ENCODE measurements around the gene NBPF1. TPM values are rescaled to one million over a fixed set of nuclear protein-coding genes. Genes with fewer than 3 reads are reported as not detected.
A peak's percentile ranks its signal among the peaks of the same experiment; 100 is the strongest.
"Not testable (repeated sequence)": the region's sequence is repeated elsewhere in the genome, so short reads cannot be mapped to it uniquely, and the experiment has no call there.

NBPF1 gene
- total RNA-seq, 1 experiment from 2014 or later, result 27.7 TPM

DNA sequence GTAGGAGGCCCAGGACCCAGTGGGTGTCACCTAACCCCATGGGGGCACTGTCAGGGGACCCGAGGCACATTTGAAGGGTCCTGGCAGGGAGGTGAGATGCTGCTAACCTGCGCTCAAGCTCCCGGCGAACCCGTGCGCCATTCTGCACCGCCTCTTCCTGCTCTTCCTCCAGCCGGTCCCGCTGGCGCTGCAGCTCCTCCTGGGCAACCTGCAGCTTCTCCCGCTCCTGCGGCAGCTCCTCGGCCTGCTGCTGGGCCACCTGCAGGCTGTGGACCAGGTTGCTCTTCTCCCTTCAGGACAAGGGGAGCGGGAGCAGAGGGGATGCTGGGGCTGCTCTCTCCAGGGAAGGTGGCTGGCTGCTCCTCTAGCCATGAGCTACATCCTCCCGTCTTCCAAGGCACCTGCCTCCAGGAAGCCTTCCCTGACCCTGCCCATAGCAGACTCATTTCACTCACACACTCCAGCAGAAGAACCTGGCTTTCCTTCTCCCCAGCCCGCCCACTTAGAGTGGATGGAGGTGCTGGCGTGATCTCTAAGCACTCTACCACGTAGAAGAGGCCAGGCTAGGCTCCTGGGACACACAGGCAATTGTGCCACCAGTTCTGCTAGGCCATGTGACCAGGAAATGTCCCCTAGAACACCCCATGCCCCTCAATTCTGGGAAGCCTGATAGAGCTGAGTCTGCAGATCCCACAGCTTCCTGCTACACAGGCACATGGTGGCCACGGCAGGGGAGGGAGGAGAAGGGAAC lies 15.2 kb upstream of the NBPF1 start:
- Histone ChIP-seq H3K79me2 (ENCODE audit: insufficient read depth, low read length) (no peaks in the 10 kb centered on the region), H3K27me3 (ENCODE audit: insufficient read depth, low read length) (no peaks in the 10 kb centered on the region), H3K23me2 (ENCODE audit: insufficient read length, low read depth, low read length, poor library complexity, severe bottlenecking) (no peaks in the 10 kb centered on the region), H3K23ac (ENCODE audit: insufficient read length, low read depth, low read length) (no peak overlapping the region), H2BK12ac (ENCODE audit: insufficient read length, low read depth, low read length) (no peak overlapping the region), H3K79me1 (ENCODE audit: insufficient read depth, low read depth, low read length, poor library complexity, severe bottlenecking) (no peaks in the 10 kb centered on the region), H4K8ac (replicated peaks; ENCODE audit: insufficient read length, low read depth, low read length) (no peak overlapping the region), H2BK15ac (ENCODE audit: low read depth, low read length) (no peak overlapping the region), H3K14ac (ENCODE audit: insufficient read depth, low read length) (no peak overlapping the region), H2BK5ac (ENCODE audit: insufficient read length, low read length) (no peak overlapping the region), H4K5ac (ENCODE audit: insufficient read length, low read depth, low read length) (no peak overlapping the region), H3T11ph (ENCODE audit: low read length) (no peak overlapping the region), H4K20me1 (ENCODE audit: control insufficient read depth, insufficient read depth, insufficient read length) (no peaks in the 10 kb centered on the region), H3K4me1 (ENCODE audit: insufficient read depth, low read length) (no peaks in the 10 kb centered on the region), H2BK20ac (ENCODE audit: low read depth, low read length, poor library complexity, severe bottlenecking) (no peak overlapping the region), H2AK5ac (ENCODE audit: insufficient read length, low read length) (no peak overlapping the region), H4K91ac (ENCODE audit: insufficient read length, low read depth, low read length) (no peak overlapping the region), H3K4ac (ENCODE audit: low read depth, low read length) (no peak overlapping the region), H3K9ac (ENCODE audit: extremely low read depth, insufficient read length, low read length) (no peak overlapping the region), H2BK120ac (ENCODE audit: low read depth, low read length, poor library complexity, severe bottlenecking) (no peak overlapping the region), H2AFZ (ENCODE audit: low read length) (no peak overlapping the region), H3K18ac (ENCODE audit: insufficient read length, low read depth, low read length) (no peak overlapping the region), H3K4me2 (ENCODE audit: insufficient read depth, insufficient read length, low read length) (no peak overlapping the region), H3K56ac (ENCODE audit: insufficient read length, low read depth, low read length) (no peak overlapping the region), H3K9me3 (ENCODE audit: control insufficient read depth, low read depth, low read length) (no peaks in the 10 kb centered on the region), H3K27ac (ENCODE audit: insufficient read length, low read depth, low read length) (no peak overlapping the region)
- no peaks in the 10 kb centered on the region; a peak in 1 of 4 replicates for H3K4me1 Mint-ChIP-seq
- H3K36me3 Mint-ChIP-seq (ENCODE audit: insufficient read depth in 1 of 3, low read depth in 3 of 3), result peaks cover 36 to 76% (median 70%) of the 10 kb centered on the region in 3 experiments
- no peak overlapping the region for H3K4me3 Mint-ChIP-seq
- peak; percentile 72 for DNase-seq
- H3K27me3 Mint-ChIP-seq (ENCODE audit: low read depth), result no peaks in the 10 kb centered on the region
- TF ChIP-seq, protein P1, sequence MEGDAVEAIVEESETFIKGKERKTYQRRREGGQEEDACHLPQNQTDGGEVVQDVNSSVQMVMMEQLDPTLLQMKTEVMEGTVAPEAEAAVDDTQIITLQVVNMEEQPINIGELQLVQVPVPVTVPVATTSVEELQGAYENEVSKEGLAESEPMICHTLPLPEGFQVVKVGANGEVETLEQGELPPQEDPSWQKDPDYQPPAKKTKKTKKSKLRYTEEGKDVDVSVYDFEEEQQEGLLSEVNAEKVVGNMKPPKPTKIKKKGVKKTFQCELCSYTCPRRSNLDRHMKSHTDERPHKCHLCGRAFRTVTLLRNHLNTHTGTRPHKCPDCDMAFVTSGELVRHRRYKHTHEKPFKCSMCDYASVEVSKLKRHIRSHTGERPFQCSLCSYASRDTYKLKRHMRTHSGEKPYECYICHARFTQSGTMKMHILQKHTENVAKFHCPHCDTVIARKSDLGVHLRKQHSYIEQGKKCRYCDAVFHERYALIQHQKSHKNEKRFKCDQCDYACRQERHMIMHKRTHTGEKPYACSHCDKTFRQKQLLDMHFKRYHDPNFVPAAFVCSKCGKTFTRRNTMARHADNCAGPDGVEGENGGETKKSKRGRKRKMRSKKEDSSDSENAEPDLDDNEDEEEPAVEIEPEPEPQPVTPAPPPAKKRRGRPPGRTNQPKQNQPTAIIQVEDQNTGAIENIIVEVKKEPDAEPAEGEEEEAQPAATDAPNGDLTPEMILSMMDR (conservative IDR thresholded peaks at IDR 0.05), result no peak; the same call in 2 of the 3 replicates
- peak overlapping the region; percentile 0 to 30 (median 18); a peak in 5 of 7 replicates for H3K27ac Mint-ChIP-seq
- WGBS (ENCODE audit: extremely low coverage, insufficient read length, low lambda C conversion rate), result no CpG with 5 or more reads among the region's 19 CpGs
- H3K9me3 Mint-ChIP-seq, result no peaks in the 10 kb centered on the region; a peak in 1 of 5 replicates

DNA sequence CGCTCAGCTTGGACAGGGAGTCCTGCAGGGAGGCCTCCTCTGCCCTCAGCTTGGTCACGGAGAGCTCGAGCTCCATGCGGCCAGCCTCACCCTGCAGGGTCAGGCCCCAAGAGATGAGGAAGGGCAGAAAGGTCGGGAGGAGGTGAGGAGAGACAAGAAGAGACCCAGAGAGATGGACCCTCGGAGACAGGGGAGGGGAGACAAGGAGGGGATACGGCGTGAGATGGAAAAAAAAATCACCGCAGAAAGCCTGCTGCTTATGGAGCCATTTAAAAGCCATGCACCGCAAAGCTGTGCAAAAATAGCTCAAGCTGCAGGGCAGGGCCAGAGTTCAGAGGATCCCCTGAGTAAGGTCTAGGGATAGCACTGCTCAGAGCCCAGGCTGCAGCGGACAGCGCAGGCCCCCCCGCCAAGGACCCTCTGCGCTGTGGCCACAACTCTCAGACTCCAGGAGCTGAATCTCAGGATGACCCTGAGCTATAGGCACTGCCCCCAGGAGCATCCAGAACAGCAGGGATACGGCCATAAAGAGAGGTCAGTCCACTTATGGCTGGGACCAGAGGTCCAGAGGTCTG lies 13.1 kb upstream of the NBPF1 start:
- H3K27ac Mint-ChIP-seq, result peak overlapping the region in 1 of 3 experiments; percentile 1; a peak in 1 of 7 replicates
- peaks cover 25 to 57% (median 53%) of the 10 kb centered on the region in 3 experiments for H3K36me3 Mint-ChIP-seq (ENCODE audit: insufficient read depth in 1 of 3, low read depth in 3 of 3)

More for the DNA sequence above, 13.1 kb upstream of the NBPF1 start:
- H3K23me2 ChIP-seq (ENCODE audit: insufficient read length, low read depth, low read length, poor library complexity, severe bottlenecking); H2BK12ac ChIP-seq (ENCODE audit: insufficient read length, low read depth, low read length); H4K20me1 ChIP-seq (ENCODE audit: control insufficient read depth, insufficient read depth, insufficient read length); H4K91ac ChIP-seq (ENCODE audit: insufficient read length, low read depth, low read length); H3K4me1 ChIP-seq (ENCODE audit: insufficient read depth, low read length); H3K4me3 Mint-ChIP-seq; H3K4ac ChIP-seq (ENCODE audit: low read depth, low read length); H4K8ac ChIP-seq (replicated peaks; ENCODE audit: insufficient read length, low read depth, low read length); H3K9ac ChIP-seq (ENCODE audit: extremely low read depth, insufficient read length, low read length); H2AK5ac ChIP-seq (ENCODE audit: insufficient read length, low read length); H2BK15ac ChIP-seq (ENCODE audit: low read depth, low read length); H4K5ac ChIP-seq (ENCODE audit: insufficient read length, low read depth, low read length); H3K23ac ChIP-seq (ENCODE audit: insufficient read length, low read depth, low read length); H2BK20ac ChIP-seq (ENCODE audit: low read depth, low read length, poor library complexity, severe bottlenecking); H2AFZ ChIP-seq (ENCODE audit: low read length); H2BK120ac ChIP-seq (ENCODE audit: low read depth, low read length, poor library complexity, severe bottlenecking); H3K4me1 Mint-ChIP-seq; H3K4me2 ChIP-seq (ENCODE audit: insufficient read depth, insufficient read length, low read length); H3K9me3 Mint-ChIP-seq; H3K27me3 ChIP-seq (ENCODE audit: insufficient read depth, low read length); H3K79me2 ChIP-seq (ENCODE audit: insufficient read depth, low read length); H3T11ph ChIP-seq (ENCODE audit: low read length); H2BK5ac ChIP-seq (ENCODE audit: insufficient read length, low read length); H3K27ac ChIP-seq (ENCODE audit: insufficient read length, low read depth, low read length); H3K79me1 ChIP-seq (ENCODE audit: insufficient read depth, low read depth, low read length, poor library complexity, severe bottlenecking); H3K56ac ChIP-seq (ENCODE audit: insufficient read length, low read depth, low read length); H3K18ac ChIP-seq (ENCODE audit: insufficient read length, low read depth, low read length); H3K9me3 ChIP-seq (ENCODE audit: control insufficient read depth, low read depth, low read length); H3K27me3 Mint-ChIP-seq (ENCODE audit: low read depth); H3K14ac ChIP-seq (ENCODE audit: insufficient read depth, low read length): not testable (repeated sequence)
- WGBS (ENCODE audit: extremely low coverage, insufficient read length, low lambda C conversion rate), result no CpG with 5 or more reads among the region's 15 CpGs
- peak; percentile 38 for DNase-seq
